CD4-positive, alpha-beta T cell treated with Interleukin-15 for 4 hours (primary cell): Measurements from ENCODE around the gene FOXI1.
"Not testable (repeated sequence)": the region's sequence is repeated elsewhere in the genome, so short reads cannot be mapped to it uniquely, and the experiment has no call there.

ENCODE experiments used
- DNase-seq: peaks from one replicate; pipeline ENCODE4 v3.0.0-alpha.2; 2020; ENCODE audit warnings: low spot score

The FOXI1 gene

DNA sequence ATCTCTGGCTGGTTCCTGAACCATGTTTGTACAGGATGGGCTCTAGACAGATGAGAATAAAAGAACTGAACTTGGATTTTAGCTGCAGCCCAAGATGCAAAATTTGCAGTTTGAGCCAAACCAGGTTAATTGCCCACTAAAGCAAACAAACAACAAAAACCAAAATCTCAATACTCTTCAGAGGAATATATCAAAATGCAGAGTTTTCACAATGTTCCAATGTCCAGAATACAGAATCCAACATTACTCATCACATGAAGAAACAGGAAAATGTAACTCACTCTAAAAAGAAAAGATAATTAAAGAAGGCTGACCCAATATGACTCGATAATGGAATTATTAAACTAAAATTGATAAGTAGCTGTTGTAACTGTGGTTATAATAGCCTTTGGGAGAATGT, 20.4 kb downstream of the FOXI1 start:
- DNase-seq: no peak

DNA sequence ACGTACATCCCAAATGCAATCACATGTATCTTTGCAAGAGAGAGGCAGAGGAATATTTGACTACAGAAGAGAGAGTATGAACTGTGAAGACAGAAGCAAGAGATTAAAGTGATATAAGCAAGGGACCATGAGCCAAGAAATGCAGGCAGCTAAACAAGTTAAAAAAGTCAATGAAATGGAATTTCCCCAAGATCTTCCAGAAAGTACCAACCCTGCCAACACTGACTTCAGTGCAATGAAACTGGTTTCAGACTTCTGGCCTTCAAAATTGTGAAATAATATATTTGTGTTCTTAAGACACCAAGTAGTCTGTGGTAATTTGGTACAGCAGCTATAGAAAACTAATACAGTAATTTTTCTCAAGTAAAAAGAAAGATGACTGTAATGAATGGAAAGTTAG, 20.9 kb downstream of the FOXI1 start:
- DNase-seq: no peak

DNA sequence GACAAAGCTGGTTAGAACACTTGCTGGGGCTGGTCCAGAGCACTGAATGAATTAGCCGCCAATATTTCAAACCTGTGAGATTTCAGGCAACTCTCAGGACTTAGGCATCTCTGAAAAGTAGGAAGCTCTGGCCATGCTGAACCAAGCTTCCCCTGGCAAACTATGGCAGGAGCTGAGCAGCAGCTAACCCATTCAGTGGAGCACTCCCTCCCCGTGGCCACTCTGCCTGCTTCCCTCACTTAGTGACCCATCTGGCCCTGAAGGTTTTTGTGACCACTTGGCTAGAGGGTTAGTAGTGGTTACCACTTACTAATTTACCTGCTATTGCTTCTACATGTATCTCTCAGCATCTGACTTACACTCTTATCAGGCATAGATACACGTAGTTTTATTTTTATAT, 25.5 kb downstream of the FOXI1 start:
- DNase-seq: no peak

DNA sequence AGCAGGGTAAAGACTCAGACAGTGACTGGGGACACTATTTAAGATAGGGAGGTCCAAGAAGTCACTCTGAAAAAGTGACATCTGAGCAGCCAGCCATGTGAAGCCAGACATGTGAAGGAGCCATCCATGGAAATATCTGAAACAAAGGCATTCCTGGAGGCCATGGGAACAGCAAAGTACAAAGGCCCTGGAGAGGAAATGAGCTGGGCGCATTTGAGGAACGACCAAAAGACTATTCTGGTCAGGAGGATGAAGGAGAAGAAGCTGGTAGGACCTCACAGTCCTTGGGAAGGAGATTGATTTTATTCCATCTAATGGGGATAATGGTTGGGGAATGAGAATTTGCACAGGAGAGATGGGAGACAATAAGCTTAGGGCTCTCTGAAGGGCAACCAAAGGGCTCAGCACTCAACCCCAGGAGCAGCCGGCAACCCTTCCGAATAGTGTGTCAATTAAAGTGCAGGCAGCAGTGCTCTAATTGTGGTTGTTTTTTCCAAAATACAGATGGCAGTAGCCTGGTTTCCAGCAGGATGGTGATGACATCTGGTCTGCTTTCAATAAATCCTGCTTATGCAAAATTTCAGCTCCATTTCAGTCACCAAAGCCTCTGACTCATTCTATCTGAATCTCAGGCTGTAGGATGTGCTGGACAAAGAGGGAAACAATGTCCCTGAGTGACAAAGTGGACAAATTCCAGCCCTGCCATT, 26.7 kb downstream of the FOXI1 start:
- no peak for DNase-seq

DNA sequence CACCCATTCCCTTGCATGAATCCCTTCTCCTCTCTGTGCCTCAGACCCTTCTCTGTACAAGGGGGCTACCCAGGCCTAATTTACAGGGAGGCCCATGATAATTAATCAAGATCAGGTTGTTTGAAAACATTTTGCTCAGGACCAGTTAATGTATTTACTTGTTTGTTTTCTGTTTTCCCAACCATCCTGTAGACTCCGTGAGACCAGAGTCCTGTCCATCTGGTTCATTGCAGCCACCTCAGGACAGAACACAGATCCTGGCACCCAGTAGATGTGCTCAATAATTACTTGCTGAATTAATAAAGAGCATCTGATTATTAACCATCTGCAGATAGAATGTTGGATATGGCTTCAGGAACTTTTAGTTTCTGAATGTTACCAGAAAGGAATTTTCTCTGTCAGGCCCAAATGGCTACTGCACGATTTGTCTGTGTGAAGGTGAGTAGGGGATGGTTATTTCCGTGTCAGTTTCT, 27.3 kb downstream of the FOXI1 start:
- DNase-seq: no peak

DNA sequence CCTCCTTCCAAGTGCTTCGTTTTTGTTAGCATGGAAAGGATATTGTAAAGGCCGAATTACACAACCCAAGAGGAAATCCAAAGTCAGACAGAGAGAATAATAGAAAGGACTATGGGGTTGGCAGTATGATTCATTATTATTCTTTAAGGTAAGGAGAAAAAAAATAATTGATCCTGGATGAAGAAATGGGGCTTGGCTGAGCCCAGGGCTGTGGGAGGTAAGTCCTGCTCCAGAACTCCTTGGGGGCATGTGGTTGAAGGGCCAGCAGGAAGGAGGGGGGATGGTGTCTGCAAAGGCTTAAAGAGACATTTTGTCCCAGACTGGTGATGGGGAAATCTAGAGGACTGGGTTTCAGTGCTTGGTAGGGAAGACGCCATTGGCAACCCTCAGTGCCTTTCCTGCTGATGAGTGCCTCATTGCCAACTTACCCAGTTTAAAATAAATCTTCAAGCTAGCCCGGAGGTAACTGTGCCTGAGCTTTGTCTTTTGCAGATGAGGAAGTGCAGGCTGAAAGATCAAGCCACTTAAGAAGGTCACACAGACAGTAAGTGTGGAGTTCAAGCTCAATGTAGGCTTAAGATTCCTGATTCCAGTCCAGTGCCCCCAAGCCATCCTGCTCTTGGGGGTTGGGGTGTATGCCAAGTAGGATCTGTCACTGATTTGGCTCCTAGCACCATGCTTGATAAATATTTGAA, 30.2 kb downstream of the FOXI1 start:
- no peak for DNase-seq

DNA sequence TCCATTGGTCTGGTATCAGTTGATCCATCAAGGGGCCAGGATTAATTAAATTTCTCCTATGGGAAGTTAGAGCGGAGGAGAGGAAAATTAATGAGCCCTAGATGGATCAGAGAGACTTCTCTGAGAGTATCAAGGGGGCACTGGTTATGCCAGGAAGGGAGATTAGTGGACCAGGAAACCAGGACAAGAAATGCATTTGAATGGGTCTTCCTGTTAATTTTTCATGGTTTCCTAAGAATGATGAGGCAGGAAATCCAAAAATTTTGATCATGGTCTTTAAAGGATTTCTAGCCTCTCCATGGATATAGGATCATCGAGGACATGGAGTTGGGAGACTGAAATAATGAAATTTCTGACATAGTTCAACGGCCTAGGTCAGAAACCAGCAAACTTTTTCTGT, 30.8 kb downstream of the FOXI1 start:
- DNase-seq: no peak

DNA sequence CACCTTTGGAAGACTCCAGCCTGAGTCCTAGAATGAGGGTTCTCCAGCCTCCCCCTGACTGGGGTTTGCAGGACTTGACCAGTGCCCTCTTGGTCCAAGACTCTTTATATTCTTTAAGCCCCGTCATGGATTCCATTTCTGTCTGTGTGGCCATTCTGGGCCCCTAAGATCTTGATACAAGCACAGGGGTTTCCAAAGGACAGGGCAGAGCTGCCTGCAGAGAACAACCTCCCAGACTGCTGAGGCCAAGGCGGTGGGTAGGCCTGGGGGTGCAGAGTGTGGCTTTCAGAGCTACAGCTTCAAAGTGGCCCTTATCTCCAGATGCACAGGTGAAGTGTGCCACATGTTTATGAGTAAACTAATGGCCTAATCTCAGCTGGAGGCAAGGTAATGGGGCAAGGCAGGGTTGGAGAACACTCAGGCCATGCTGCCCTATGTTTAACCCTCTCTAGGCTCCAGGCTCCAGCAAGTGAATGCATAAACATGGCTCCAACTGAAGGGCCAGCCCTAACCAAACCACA, 32.1 kb downstream of the FOXI1 start:
- no peak for DNase-seq

DNA sequence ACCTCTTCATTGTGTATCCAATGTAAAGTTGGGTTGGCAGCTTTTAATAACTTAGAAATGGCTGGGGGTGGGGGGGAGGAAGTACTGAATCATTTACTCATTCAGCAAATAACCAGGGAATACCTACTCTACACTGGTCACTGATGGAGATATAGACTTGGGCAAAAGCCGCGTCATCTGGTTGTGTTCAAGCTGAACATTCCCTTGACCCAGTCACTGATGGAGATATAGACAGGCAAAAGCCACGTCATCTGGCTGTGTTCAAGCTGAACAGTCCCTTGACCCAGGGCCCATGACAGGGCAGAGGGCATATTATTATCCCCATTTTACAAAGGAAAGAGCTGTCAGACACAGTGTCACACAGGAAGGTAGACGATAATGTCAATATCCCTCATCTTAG, 32.6 kb downstream of the FOXI1 start:
- DNase-seq: no peak

DNA sequence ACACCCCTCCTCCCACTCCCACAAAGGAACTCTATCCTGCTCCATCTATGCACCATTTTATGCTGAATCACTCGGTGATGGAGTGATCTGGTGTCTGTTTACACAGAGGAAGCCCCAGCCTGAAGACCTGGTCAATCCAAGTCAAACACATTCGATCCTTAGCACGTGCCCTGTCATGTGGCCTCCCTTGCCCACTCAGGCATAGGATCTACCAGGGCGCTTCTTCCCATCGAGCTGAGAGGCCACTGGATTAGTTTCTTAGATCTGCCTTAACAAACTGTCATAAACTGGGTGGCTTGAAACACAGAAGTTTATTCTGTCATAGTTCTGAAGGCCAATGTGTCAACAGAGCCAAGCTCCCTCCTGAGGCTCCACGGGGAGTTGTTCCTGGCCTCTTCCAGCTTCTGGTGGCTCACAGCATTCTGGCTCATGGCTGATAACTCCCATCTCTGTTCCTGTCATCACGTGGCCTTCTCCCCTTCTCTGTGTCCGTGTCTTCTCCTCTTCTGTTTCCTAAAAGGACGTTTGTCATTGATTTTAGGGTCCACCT, 34.2 kb downstream of the FOXI1 start:
- DNase-seq: no peak

DNA sequence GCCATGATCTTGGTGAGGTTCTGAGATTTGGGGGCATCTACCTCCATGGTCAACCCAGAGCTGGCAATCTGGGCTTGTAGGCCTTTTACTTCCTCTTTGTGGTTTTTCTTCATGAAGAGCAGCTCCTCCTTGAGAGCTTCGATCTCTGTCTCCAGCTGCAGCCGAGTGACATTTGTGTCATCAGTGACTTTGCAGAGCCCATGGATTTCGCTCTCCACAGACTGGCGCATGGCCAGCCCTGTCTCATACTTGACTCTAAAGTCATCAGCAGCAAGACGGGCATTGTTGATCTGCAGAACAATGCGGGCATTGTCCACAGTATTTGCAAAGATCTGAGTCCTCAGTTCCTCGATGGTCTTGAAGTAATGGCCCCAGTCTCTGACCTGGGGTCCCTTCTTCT, 35.5 kb downstream of the FOXI1 start:
- DNase-seq: not testable (repeated sequence)

DNA sequence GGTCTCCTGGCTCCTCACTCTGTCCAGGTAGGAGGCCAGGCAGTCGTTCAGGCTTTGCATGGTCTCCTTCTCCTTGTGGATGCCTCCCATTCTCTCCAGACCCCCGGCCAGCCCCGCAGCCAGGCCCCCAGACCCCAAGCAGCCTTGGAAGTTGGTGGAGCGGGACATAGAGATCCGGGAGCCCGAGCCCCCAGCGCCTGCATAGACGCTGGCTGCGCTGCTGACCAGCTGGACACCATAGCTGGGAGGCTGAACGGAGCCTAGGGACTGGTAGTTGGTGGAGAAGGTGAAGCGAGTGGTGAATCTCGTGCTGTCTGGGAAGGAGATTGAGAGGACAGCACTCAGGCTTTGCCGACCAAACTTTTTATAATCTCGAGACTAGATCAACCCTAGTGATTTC, 35.9 kb downstream of the FOXI1 start:
- DNase-seq: no peak

DNA sequence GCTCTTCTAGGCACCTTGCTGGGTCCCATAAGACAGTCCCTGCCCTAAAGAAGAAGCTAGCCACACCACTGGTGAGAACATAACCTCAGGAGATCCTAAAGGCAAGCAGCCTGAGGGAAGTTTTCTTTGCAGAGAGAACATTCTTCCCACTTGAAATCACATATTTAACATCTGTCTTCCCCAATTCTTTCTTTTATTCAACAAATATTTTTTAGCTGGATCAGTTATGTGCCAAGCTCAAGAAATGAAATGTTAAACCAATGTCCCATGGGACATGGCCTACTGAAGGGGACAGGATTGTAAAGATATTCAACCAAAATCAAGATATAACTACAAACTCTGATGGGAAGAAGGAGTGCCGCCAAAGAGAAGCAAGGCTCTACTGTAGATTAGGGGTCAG, 36.5 kb downstream of the FOXI1 start:
- DNase-seq: no peak

DNA sequence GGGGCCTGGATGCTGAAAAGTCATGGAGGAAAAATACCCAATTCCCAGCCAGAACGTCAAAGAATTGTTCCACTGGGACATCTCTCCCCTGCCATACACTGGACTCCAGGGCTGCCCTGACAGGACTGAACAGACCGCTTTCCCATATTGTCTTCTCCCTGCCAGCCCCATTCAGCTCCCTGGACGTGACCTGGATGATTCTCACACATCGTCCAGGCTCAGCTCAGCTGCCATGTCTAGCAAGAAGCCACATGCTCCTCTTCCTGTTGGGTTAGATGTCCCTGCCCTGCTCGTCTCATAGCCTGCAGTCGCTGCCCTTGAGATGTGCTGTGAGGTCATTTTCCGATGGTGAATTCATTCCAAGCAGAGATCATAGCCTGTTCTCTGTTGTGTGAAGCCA, 37.4 kb downstream of the FOXI1 start:
- DNase-seq: no peak

DNA sequence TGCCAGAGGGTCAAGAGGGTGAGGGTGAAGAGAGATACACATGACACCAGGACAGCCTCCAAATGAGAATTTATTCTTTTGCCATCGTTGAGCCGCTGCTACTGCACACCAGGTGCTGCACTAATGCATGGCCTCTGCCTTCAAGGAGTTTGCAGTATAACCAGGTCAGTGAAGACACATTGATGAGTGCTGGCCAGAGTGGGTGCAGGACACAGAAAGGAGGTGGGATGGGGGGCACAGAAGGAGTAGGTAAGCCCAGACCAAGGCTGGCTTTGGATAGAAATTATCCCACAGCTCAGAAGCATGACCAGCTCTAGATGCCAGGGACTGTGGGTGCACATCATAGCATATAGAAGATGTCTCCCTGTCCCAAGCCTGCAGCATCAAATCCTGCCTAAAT, 38.0 kb downstream of the FOXI1 start:
- DNase-seq: no peak

DNA sequence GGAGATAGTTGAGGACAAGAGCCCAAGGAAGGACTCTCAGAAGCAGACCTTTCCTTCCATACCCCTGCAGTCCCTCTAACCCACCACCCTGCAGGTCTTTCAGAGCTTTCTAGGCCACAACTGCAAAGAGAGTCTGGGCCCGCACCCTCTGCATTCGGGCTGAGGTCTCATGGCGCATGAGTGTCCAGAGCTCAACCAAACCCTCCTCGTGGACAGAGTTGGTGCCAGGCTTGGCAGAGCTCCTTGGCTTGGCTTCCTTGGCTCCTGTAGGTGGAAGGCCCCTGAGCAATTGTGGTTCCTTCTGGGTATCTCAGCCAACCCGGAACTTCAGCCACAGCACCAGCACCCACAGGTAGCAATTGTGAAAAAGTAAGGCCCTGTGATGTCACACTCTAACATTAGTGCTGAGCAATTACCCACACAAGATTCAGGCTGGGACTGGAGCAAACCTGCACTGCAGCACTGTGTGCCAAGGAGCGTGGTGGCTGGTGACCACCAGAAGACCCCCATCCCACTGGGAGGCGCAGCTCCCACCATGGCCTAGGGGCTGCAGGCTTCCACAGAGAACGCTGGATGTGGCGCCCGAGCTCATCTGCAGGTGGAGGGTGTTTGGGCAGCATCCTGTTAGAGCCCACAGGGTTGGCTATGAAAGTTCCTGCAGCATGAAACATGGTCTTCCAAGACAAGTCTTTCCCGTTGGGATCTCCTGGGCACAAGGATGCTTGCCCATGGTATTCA, 38.8 kb downstream of the FOXI1 start:
- no peak for DNase-seq

DNA sequence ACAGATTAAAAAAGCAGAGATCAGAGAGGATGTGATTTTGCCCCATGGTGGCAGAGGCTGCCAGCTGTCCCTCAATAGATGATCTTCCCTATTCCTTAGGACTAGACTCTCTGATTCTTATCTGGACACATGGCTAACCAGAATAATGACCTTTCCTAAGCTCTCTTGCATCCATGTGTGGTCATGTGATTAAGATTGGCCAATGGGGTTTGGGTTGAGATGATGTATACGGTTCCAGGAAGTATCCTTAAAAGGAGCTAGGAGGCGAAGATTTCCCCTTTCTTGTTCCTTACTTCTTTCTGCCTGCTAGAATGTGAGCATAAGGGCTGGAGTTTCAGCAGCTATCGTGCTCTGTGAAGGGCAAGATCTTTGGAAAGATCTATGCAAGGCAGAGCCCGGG, 39.8 kb downstream of the FOXI1 start:
- DNase-seq: no peak

DNA sequence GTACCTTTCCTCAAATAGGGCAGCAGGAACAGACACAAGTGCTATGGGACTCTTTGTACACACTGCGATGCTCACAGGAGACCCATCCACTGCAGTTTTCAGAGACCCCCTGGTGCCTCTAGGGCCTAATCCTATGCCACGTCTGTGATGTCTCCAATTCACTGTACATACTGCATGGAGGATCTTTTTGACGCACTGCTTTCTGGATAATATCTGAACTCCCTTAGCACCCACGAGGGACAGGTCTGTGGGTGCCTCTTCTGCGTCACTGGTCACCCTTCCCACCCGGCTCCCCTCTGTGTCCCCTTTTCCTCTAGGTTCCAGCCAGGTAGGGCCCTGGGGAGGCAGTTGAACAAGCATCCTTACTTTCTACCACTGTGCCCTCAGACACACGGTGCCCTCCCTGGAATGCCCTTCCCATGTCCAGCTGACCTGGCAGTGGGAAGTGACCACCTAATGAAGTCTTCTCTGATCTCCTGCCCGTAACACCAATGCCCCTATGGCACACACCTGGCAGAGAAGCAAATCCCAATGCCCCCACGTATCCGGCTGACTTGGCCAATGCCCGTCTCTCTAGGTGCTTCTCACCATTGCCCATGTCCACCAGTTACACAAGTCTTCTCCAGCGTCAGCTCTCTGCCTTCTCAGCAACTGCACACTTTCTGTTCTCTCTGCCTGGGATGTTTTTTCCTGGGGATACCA, 41.5 kb downstream of the FOXI1 start:
- DNase-seq: no peak

DNA sequence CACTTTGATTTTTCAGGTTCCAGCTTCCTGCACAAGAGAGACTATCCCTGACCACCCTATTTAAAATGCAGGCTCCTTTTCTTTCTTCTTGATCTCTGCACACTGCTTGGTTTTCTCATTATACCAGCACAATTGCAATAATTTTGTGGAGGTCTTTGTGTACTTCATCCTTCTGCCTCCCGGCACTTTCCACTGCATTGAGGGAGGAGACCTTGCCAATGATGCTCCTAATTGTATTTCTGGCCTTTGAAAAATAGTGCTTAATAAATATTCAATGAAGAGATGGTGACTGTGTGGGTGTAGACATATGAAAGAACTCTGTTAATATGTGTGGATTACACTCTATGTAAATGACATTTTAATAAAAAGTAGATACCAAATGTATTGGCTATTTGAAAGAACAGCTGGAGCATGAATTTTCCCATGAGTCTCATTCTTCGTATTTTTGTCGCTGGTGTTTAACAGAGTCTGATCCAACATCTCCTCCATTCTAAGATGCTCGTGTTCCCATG, 42.1 kb downstream of the FOXI1 start:
- no peak for DNase-seq

DNA sequence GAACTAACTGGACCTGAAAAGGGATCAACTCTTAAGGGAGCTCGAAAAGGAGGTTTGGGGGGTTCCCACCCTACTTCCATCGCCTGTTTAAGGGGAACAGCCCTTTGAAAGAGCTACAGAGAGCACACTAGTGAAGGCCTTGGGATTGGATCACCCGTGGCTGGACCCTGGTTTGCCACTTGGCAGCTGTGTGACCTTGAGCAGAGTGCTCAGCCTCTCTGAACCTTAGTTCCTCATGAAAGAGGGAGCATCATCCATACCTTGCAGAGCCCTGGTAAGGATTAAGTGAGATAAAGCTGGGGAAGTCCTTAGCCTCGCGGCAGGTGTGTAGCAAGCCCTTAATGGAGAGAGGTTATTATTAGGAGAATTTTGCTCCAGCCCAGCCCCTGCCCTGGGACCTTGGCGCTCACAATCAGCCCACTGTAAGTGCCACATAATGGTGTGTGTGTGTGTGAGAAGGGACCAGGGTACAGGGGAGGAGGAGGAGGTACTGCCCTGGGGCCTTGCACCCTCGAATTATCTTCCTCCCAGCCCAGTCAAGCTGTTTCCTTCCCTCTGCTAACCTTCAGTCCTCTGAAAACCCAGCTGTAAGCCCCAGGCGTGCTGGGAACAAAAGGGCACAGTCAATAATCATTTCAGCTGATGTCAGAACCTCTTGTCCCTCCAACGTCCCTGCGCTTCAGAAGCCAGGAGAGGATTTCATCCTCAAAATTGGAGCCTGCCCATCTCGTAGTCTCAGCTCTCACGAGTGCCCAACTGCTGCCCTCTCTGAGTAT, 42.9 kb downstream of the FOXI1 start:
- DNase-seq: no peak

DNA sequence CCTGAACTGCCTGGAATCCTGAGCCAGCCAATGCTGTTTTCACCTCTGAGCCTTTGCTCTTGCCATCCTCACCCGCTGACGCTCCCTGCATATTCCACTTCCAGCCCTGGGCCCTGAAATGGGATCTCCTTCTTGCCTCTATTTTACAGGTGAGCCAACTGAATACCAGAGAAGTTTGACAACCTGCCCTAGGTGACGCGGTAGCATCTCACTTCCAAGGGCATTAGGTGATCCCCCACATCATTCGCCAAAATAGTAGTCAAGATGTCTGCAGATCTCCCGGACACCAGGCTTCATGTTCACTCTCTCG, 43.5 kb downstream of the FOXI1 start:
- DNase-seq: no peak
